ENCODE data around the gene SMO.
"Not testable (repeated sequence)": the region's sequence is repeated elsewhere in the genome, so short reads cannot be mapped to it uniquely, and the experiment has no call there.

Gene SMO

DNA sequence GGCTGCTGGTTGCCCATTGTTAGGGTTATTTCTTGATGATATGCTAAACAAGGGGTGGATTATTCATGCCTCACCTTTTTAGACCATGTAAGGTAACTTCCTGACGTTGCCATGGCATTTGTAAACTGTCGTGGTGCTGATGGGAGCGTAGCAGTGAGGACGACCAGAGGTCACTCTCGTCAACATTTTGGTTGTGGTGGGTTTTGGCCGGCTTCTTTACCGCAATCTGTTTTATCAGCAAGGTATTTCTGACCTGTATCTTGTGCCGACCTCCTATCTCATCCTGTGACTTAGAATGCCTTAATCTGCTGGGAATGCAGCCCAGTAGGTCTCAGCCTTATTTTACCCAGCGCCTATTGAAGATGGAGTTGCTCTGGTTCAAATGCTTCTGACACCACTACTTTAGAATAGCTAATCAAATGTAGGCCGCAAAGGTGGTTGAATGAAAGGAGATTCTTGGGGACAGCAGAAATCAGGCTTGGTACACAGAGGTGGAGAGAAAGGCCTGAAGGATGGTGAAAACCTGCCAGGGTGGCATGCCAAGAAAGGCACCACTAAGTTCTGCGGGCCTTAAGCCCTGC lies 17.9 kb upstream of the SMO start:
- Histone ChIP-seq H3K4me1 (ENCODE audit: control insufficient read depth, insufficient read depth, low read length, unreplicated experiment) (no peaks in the 10 kb centered on the region), H2AFZ (ENCODE audit: low read length, unreplicated experiment) (no peak overlapping the region), H3K27ac (ENCODE audit: low read depth, low read length) (no peak overlapping the region), H3K4me3 (ENCODE audit: low read depth, low read length) (no peak overlapping the region), H3K79me2 (ENCODE audit: control insufficient read depth, insufficient read depth, low read length, unreplicated experiment) (no peaks in the 10 kb centered on the region), H3K36me3 (ENCODE audit: insufficient read depth, low read length) (no peaks in the 10 kb centered on the region), H3K27me3 (ENCODE audit: insufficient read depth, low read length) (peaks cover 32% of the 10 kb centered on the region)

DNA sequence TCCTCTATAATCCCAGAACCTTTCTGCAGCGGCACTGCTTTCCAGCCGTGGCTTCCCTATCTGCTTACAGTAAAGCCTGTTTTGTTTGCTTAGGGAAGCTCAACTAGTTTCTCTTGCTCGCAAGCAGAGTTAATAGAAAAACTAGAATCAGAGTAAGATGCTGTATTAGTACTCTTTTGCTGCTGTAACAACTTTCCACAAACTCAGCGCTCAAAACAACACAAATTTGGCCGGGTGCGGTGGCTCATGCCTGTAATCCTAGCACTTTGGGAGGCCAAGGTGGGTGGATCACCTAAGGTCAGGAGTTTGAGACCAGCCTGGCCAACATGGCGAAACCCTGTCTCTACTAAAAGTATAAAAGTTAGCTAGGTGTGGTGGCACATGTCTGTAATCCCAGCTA lies 14.6 kb upstream of the SMO start:
- H2AFZ ChIP-seq (ENCODE audit: low read length, unreplicated experiment) = not testable (repeated sequence)

DNA sequence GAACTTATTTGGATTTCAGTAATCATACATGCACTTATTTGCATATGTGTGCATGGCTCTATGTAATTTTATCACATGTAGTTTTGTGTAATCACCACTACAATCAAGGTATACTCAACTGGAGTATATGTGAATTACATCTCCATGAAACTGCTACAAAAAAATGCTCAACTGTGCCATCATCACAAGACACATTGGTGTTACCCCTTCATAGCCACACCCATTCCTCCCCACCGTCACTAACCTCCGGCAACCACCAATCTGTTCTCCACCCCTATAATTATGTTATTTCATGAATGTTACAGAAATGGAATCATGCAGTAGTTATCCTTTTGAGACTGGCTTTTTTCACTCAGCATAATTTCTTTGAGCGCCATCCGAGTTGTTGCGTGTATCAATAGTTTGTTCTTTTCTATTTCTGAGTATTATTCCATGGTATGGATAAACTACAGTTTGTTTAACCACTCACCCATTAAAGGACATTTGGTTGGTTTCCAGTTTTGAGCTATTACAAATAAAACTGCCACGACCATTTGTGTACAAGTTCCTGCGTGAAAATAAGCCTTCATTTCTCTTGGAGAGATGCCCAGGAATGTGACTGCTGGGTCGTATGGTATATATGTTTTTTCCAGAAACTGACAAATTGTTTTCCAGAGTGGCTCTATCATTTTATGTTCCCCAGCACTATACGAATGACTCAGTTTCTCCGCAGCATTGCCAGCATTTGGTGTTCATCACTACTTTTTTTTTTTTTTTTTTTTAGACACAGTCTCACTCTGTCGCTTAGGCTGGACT lies 11.3 kb upstream of the SMO start:
- H2AFZ ChIP-seq (ENCODE audit: low read length, unreplicated experiment) = no peak overlapping the region
- H3K4me1 ChIP-seq (ENCODE audit: control insufficient read depth, insufficient read depth, low read length, unreplicated experiment) = no peaks in the 10 kb centered on the region
- H3K4me3 ChIP-seq (ENCODE audit: low read depth, low read length) = no peak overlapping the region
- no peaks in the 10 kb centered on the region for H3K79me2 ChIP-seq (ENCODE audit: control insufficient read depth, insufficient read depth, low read length, unreplicated experiment)
- peaks cover 28% of the 10 kb centered on the region for H3K27me3 ChIP-seq (ENCODE audit: insufficient read depth, low read length)
- no peaks in the 10 kb centered on the region for H3K36me3 ChIP-seq (ENCODE audit: insufficient read depth, low read length)
- H3K27ac ChIP-seq (ENCODE audit: low read depth, low read length) = no peak overlapping the region

More for the DNA sequence above, 14.6 kb upstream of the SMO start:
- H3K4me1 ChIP-seq (ENCODE audit: control insufficient read depth, insufficient read depth, low read length, unreplicated experiment); H3K27ac ChIP-seq (ENCODE audit: low read depth, low read length); H3K79me2 ChIP-seq (ENCODE audit: control insufficient read depth, insufficient read depth, low read length, unreplicated experiment); H3K4me3 ChIP-seq (ENCODE audit: low read depth, low read length); H3K36me3 ChIP-seq (ENCODE audit: insufficient read depth, low read length): not testable (repeated sequence)
- H3K27me3 ChIP-seq (ENCODE audit: insufficient read depth, low read length) = peaks cover 25% of the 10 kb centered on the region

DNA sequence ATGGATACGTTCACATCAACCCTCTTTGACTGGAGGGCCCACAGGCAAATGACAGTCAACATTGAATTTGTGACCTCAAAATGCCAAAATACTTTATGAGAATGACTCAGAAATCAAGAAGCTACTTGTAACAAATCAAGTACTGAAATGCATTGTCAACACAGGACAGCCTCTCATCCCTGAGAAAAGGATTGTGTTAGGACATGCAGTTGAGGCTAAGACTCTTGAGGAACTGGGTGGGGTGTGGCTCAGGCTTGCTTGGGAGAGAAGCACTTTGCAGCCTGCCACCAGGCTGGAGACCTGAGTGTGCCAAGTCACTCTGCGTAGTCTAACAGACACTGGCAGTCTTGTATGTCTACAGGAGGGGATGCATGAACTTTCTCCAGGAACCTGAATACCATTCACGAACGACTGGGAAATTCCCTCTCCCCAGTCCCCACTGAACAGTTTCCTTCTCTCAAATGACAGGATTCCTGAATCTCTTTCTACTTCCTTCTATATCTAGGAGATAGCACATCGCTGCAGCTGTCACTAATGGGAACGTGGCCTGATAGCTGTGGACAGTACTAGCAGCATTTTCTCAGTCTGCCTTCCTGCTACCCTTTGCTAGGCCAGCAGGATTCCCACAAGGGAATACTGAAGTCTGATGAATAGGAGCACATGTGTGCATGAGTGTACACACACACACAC lies 3.3 kb upstream of the SMO start:
- no peak overlapping the region for H3K27ac ChIP-seq (ENCODE audit: low read depth, low read length)
- H3K79me2 ChIP-seq (ENCODE audit: control insufficient read depth, insufficient read depth, low read length, unreplicated experiment) = no peaks in the 10 kb centered on the region

DNA sequence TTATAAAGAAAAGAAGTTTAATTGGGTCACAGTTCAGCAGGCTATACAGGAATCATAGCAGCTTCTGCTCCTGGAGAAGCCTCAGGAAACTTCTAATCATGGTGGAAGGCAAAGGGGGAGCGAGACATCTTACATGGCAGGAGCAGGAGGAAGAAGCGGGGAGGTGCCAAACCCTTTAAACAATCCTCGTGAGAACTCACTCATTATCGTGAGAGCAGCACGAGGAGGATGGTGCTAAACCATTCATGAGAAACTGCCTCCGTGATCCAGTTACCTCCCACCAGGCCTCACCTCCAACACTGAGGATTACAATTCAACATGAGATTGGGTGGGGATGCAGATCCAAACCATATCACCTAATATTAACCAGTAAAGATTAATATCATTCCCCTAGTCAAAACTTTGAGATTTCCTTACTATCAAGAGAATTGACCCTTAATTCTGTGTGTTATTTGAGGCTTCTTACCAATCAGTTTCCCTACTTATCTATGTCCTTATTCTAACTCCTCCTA lies 1.6 kb upstream of the SMO start:
- Histone ChIP-seq H3K36me3 (ENCODE audit: insufficient read depth, low read length) (no peaks in the 10 kb centered on the region), H3K27me3 (ENCODE audit: insufficient read depth, low read length) (peaks cover 13% of the 10 kb centered on the region; the same call in 1 of the 2 replicates), H3K79me2 (ENCODE audit: control insufficient read depth, insufficient read depth, low read length, unreplicated experiment) (no peaks in the 10 kb centered on the region), H3K4me1 (ENCODE audit: control insufficient read depth, insufficient read depth, low read length, unreplicated experiment) (no peaks in the 10 kb centered on the region), H3K4me3 (ENCODE audit: low read depth, low read length) (no peak overlapping the region), H3K27ac (ENCODE audit: low read depth, low read length) (no peak overlapping the region), H2AFZ (ENCODE audit: low read length, unreplicated experiment) (no peak overlapping the region)

More for the DNA sequence above, 3.3 kb upstream of the SMO start:
- H3K36me3 ChIP-seq (ENCODE audit: insufficient read depth, low read length) = no peaks in the 10 kb centered on the region
- no peak overlapping the region for H3K4me3 ChIP-seq (ENCODE audit: low read depth, low read length)
- H3K4me1 ChIP-seq (ENCODE audit: control insufficient read depth, insufficient read depth, low read length, unreplicated experiment) = no peaks in the 10 kb centered on the region
- H3K27me3 ChIP-seq (ENCODE audit: insufficient read depth, low read length) = peaks cover 13% of the 10 kb centered on the region; the same call in 1 of the 2 replicates
- H2AFZ ChIP-seq (ENCODE audit: low read length, unreplicated experiment) = no peak overlapping the region

DNA sequence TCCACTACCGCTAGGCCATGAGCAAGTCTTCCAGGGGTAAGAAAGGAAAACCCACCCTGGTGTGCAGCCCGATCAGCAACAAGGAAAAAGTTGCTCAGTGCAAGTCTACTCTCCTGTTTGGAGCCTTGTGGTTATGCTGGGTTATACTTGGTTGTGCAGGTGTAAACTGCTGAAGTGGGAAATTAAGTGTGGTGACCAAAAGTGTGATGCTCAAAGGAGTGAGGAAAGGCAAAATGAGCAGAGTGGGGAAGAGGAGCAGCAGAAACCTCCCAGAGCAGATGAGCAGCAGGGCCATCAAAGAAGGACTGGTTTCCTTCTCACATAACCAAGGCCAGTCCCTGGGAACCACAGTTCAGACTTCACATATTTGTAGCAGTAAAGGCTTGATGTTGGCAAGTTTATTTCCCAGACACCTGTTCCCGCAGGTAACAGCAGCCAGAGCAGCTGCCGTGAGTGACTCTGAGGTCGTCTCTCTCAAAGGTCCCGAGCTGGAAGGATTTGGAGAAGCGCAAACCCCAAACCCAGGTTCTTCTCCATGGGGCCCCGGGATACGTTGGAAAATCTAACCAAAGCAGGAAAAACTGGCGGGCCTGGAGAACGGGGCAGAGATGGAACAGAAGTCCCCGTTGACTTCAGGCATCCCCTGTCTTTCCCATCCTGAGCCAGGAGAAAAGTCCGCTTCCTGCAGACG lies 607 bp upstream of the SMO start:
- H3K27me3 ChIP-seq (ENCODE audit: insufficient read depth, low read length) = peaks cover 13% of the 10 kb centered on the region; the same call in 1 of the 2 replicates
- H3K79me2 ChIP-seq (ENCODE audit: control insufficient read depth, insufficient read depth, low read length, unreplicated experiment) = no peaks in the 10 kb centered on the region
- H3K4me1 ChIP-seq (ENCODE audit: control insufficient read depth, insufficient read depth, low read length, unreplicated experiment) = no peaks in the 10 kb centered on the region
- no peaks in the 10 kb centered on the region for H3K36me3 ChIP-seq (ENCODE audit: insufficient read depth, low read length)
- no peak overlapping the region for H3K27ac ChIP-seq (ENCODE audit: low read depth, low read length)
- H2AFZ ChIP-seq (ENCODE audit: low read length, unreplicated experiment) = no peak overlapping the region
- peak overlapping the region; percentile 79 for H3K4me3 ChIP-seq (ENCODE audit: low read depth, low read length)

DNA sequence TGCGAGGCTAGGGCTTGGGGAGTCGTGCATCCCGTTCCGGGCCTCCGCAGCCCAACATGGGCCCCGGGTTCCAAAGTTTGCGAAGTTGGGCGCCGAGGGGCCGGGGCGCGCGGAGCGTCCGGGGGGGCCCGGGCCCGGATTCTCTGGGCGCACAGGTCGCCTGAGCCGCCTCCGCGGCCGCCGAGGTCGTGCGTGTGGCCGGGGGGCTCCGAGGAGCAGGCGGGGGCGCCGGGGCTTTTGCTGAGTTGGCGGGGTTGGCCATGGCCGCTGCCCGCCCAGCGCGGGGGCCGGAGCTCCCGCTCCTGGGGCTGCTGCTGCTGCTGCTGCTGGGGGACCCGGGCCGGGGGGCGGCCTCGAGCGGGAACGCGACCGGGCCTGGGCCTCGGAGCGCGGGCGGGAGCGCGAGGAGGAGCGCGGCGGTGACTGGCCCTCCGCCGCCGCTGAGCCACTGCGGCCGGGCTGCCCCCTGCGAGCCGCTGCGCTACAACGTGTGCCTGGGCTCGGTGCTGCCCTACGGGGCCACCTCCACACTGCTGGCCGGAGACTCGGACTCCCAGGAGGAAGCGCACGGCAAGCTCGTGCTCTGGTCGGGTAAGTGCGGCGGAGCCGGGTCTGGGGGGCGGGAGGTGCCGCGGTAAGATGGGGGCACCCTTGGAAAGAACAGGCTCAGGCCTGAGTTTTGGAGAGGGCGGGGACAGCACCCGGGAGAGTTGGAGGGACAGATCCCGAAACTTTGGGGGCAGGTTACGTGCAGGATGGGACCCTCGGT lies 643 bp downstream of the SMO start:
- Histone ChIP-seq H3K4me3 (ENCODE audit: low read depth, low read length) (peak overlapping the region; percentile 79), H3K79me2 (ENCODE audit: control insufficient read depth, insufficient read depth, low read length, unreplicated experiment) (no peaks in the 10 kb centered on the region), H3K36me3 (ENCODE audit: insufficient read depth, low read length) (no peaks in the 10 kb centered on the region), H3K4me1 (ENCODE audit: control insufficient read depth, insufficient read depth, low read length, unreplicated experiment) (no peaks in the 10 kb centered on the region), H2AFZ (ENCODE audit: low read length, unreplicated experiment) (peak overlapping the region; percentile 88), H3K27me3 (ENCODE audit: insufficient read depth, low read length) (peaks cover 13% of the 10 kb centered on the region; the same call in 1 of the 2 replicates), H3K27ac (ENCODE audit: low read depth, low read length) (no peak overlapping the region)

DNA sequence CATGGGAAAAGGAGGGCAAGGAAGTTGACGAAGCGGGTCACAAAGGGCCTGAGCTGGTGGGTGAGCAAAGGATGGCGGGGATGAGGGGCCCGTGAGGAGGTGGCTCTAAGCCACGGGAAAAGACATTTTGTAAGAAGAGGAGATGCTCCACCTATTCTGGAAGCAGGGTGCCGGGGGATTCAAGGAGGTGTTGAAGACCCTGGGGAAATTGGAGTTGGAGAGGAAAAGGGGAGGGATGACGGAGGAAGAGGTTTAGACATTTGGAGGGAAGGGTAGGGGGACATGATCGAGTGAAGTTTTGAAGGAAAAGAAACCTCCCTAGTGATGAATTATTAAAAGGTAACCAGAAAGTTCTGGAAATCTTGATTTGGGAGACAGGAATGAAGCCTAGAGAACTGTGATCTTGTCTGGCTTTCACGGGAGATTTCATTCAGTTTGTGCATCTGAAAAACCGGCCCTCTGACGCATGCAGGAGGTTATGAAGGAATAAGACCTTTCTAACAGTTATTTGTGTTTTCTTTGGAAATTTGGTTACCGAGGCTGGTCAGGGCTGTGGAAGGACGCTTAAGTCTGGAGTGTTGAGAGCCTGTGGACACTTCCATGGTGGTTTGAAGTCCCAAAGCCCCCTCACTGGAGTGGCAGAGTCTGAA lies 1.4 kb downstream of the SMO start:
- H3K27me3 ChIP-seq (ENCODE audit: insufficient read depth, low read length) = peaks cover 13% of the 10 kb centered on the region; the same call in 1 of the 2 replicates
- no peaks in the 10 kb centered on the region for H3K4me1 ChIP-seq (ENCODE audit: control insufficient read depth, insufficient read depth, low read length, unreplicated experiment)
- H3K36me3 ChIP-seq (ENCODE audit: insufficient read depth, low read length) = no peaks in the 10 kb centered on the region
- H3K4me3 ChIP-seq (ENCODE audit: low read depth, low read length) = peak overlapping the region; percentile 79
- no peak overlapping the region for H3K27ac ChIP-seq (ENCODE audit: low read depth, low read length)
- H3K79me2 ChIP-seq (ENCODE audit: control insufficient read depth, insufficient read depth, low read length, unreplicated experiment) = no peaks in the 10 kb centered on the region
- H2AFZ ChIP-seq (ENCODE audit: low read length, unreplicated experiment) = peak overlapping the region; percentile 88

DNA sequence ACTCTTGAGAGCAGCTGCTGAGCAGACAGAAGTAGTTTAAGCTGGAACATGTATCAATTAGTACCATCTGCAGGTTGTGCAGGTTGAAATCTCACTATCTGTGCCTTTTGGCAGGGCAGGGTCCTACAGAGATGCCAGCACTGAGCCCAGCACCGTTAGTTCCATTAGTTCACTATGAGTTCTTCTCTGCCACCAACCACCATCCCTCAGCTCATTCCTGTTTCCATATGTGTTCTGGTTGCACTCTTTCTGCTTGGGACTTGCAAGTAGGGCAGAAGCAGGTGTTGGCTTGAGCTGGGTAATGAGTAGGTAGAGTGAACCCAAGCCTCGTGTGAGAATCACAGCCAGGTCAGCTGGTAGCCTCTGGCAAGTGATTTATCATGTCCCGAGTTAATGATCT lies 2.8 kb downstream of the SMO start:
- peaks cover 13% of the 10 kb centered on the region; the same call in 1 of the 2 replicates for H3K27me3 ChIP-seq (ENCODE audit: insufficient read depth, low read length)
- no peak overlapping the region for H3K27ac ChIP-seq (ENCODE audit: low read depth, low read length)
- no peaks in the 10 kb centered on the region for H3K79me2 ChIP-seq (ENCODE audit: control insufficient read depth, insufficient read depth, low read length, unreplicated experiment)
- H3K36me3 ChIP-seq (ENCODE audit: insufficient read depth, low read length) = no peaks in the 10 kb centered on the region
- H3K4me1 ChIP-seq (ENCODE audit: control insufficient read depth, insufficient read depth, low read length, unreplicated experiment) = no peaks in the 10 kb centered on the region
- H2AFZ ChIP-seq (ENCODE audit: low read length, unreplicated experiment) = no peak overlapping the region
- no peak overlapping the region for H3K4me3 ChIP-seq (ENCODE audit: low read depth, low read length)
